Superior temporal gyrus (tissue), 1 donor: ENCODE measurements around the gene EIF5B.

Source experiments
- DNase-seq: peaks from one replicate; pipeline ENCODE4 v3.0.0-alpha.2; 2016; ENCODE audit errors: extremely low spot score

The EIF5B gene

DNA sequence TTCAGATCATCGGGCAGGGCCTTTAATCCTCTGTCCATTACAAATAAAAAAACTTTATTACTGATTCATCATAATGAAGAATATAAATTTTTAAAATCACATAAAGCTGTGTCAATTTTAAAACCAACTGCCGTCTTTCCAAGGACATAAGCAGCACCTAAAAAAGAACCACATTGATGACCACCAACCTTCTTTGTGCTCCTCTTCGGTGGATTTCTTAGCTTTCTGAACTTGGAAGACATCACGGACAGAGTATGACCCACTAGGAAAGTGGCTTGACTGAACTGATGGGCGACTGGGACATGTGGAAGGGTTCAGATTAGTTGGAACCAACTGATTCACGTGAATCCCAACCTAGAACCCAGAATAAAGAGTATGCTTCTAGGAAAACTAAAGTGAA is 68.9 kb downstream of the EIF5B start:
- no peak for DNase-seq

- no peak for DNase-seq
Observed at GRCh38 chr2:99410276-99410675, 73.1 kb downstream of the EIF5B start.

DNA sequence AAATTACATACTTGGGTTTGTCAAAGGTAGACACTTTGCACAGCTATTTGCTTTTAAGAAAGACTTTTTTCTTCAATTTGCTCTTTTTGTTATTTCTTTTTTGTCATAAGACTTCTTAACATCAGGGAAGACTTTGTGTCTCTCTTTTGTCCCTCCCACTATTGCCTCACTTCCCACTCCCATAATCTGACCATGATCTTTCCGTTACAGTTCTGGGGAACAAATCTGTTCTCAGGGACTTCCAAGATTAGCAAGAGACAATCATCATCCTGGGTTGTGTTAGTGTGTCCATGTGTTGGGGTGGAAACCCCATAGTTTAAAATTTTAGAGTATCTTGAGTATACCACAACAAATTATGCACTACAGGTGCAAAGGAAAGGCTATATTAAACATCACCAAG is 77.4 kb downstream of the EIF5B start:
- no peak for DNase-seq

DNA sequence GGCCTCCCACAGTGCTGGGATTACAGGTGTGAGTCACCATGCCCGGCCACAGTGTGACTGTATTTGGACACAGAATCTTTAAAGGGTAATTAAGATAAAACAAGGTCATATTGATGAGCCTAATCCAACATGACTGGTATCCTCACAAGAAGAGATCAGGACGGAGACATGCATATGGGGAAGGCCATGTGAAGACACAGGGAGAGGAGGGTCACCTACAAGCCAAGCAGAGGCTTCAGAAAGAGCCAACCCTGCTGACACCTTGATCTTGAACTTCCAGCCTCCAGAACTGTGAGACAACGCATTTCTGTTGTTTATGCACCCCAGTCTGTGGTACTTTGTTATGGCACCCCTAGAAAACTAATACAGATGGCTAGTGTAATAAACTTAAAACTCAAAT is 80.2 kb downstream of the EIF5B start:
- no peak for DNase-seq

GRCh38 chr2:99420031-99420430 is 82.8 kb downstream of the EIF5B start:
- no peak for DNase-seq

DNA sequence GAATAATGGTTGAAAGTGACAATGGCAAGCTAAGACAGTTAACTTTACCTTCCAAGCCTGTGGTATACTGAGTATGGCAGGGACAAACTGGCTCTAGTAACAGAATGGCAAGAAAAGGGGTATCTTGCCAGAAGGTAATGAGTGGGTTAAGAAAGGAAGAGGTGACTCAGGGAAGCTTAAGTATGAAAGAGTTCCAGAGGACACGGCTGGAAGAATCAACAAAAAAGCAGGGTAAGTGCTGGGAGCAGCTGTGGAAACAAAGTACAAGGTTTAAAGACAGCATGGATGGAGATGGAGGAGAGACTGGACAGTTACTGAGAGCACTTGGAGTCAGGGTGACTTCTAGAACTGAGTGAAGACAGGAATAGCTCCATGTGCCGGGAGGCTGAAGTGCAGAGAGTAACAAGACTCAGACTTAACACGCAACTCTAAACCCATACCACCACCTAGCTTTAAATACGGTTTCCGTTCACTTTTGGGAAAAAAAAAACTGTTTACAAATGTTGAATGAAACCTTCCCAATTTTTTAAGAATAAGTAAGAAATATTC is 83.6 kb downstream of the EIF5B start:
- DNase-seq: no peak

DNA sequence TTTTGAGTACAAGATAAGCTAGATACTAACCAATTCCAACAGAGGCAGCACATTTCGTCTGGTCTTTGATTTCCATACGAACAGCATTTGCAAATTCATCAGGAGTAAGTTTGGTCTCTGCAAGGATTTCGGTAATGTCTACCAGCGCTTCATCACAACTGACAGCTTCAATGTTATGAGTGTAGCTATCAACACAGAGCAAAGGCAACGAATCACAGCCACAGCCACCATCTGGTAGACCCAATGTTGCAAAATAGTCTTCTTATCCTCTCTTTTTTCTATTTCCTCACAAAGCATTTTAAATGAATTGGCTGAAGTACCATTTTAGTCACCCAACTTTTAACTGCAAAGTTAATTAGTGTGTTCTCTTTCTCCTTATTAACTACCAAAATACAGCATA is 84.3 kb downstream of the EIF5B start:
- no peak for DNase-seq

GRCh38 chr2:99422599-99422998 is 85.4 kb downstream of the EIF5B start:
- DNase-seq: no peak

GRCh38 chr2:99424371-99424770 is 87.2 kb downstream of the EIF5B start:
- DNase-seq: no peak

DNA sequence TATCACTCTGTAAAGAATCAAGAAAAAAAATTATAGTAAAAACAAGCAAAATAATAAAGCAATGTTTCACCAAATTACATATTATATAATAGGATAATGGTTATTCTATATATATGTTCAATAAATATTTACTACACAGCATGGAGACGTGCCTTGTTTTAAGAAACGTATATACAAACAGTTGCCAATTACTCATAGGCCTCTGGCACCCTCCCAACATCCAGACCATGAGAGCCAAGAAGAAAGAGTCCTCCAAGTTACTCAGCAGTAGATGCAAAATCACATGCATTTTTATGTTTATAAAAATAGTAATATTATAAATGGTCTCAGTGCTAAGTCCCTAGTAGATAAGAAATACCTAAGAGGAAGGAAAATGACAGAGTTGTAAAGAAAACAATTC is 87.8 kb downstream of the EIF5B start:
- DNase-seq: no peak

GRCh38 chr2:99430614-99431291 is 93.6 kb downstream of the EIF5B start:
- no peak for DNase-seq

GRCh38 chr2:99431587-99432275 is 94.5 kb downstream of the EIF5B start:
- no peak for DNase-seq

GRCh38 chr2:99433340-99433739 is 96.2 kb downstream of the EIF5B start:
- DNase-seq: no peak

DNA sequence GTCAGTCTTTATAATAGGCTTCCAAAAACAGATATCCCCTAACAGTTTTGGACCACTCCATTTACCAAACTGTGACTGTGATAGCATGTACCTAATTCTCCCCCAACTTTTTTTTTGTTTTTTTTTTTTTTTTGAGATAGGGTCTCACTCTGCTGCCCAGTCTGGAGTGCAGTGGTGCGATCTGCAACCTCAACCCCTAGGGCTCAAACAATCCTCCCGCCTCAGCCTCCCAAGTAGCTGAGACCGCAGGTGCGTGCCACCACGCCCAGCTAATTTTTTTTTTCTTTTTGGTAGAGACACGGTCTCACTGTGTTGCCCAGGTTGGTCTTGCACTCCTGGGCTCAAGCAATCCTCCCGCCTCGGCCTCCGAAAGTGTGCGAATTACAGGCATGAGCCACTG is 99.7 kb downstream of the EIF5B start:
- DNase-seq: no peak

DNA sequence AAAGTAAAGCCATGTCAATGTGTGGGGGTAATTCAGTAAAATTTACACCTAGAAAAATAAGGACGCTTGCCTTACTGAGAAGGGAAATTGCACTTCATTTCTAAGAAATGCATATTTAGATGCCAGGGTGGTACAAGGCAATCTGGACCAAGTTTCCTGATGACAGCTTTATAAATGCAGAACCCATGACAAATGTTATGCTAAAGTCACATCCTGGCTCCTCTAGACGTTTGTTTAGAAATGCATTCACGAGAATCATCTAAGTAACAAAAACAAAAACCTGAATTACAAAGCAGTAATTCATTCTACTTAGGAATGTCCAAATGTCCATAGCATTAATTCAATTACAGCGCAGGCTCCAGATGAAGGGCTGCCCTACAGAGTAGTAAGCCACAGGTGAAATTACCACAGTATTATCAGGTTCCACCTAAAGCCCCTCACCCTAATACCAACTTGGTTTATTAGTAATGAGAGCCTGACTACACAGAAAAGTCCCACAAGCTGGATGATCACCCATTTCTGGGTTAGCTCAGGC is 102.8 kb downstream of the EIF5B start:
- DNase-seq: no peak

DNA sequence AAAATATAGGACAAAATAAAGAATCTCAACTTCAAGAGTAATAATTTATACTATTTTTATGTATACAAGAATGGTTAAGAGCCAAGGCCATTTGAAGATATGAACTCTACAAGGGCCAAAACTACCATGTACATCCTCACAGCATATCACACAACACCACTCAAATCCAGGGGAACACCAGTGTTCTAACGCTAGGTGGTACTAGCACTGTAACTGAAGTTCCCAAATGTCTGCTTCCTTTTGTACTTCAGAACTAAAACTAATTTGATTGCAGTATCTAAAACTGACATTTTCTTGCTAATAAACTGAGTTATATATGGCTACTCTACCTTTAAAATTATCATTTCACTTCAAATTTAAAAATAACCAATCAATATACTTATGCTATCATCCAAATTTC is 105.6 kb downstream of the EIF5B start:
- no peak for DNase-seq

- DNase-seq: no peak
Observed at GRCh38 chr2:99444222-99444621, 107.0 kb downstream of the EIF5B start.

GRCh38 chr2:99445065-99445464 is 107.9 kb downstream of the EIF5B start:
- no peak for DNase-seq

- DNase-seq: no peak
Observed at GRCh38 chr2:99448556-99448955, 111.4 kb downstream of the EIF5B start.

GRCh38 chr2:99450199-99450598 is 113.0 kb downstream of the EIF5B start:
- DNase-seq: no peak
